K562 (cell line): Measurements from ENCODE around the gene C11orf52. TPM values are rescaled to one million over a fixed set of nuclear protein-coding genes. Genes with fewer than 3 reads are reported as not detected.

Experiments used
- ARID3A ChIP-seq: IDR thresholded peaks from 2 replicates; pipeline ENCODE4 v1.6.1; 2012; ENCODE audit warnings: low read depth, low read length, improper control_type of control experiment, borderline replicate concordance
- ARNT ChIP-seq, 2 experiments: fragments of 450-650 bp; IDR thresholded peaks; 2 replicates each; pipeline ENCODE4 v1.6.1; 2016; ENCODE audit warnings: mild to moderate bottlenecking in 1 of 2
- ATF2 ChIP-seq: sonication (generic); formaldehyde crosslinking; IDR thresholded peaks from 2 replicates; pipeline ENCODE4 v1.8.1; 2022; ENCODE audit warnings: missing genetic modification reagents
- BCL6 ChIP-seq: fragments of 250-450 bp; sonication (Bioruptor Pico); IDR thresholded peaks from 2 replicates; pipeline ENCODE4 v1.4.0; 2020
- CBX8 ChIP-seq: fragments of 200-600 bp; sonication (generic); IDR thresholded peaks from 2 replicates; pipeline ENCODE4 v1.6.1; 2012; ENCODE audit warnings: borderline replicate concordance, mixed run types, low read depth, mild to moderate bottlenecking, moderate library complexity, mixed read lengths, low read length, control low read depth, inconsistent platforms; ENCODE audit not compliant: poor library complexity, severe bottlenecking; ENCODE audit errors: extremely low read depth
- DLX4 ChIP-seq: fragments of 250-450 bp; sonication (Bioruptor Pico); IDR thresholded peaks from 2 replicates; pipeline ENCODE4 v1.6.1; 2021; ENCODE audit warnings: mild to moderate bottlenecking
- EZH2 ChIP-seq: IDR thresholded peaks from 2 replicates; pipeline ENCODE4 v1.6.1; 2012; ENCODE audit warnings: low read depth, mild to moderate bottlenecking, inconsistent platforms, low read length, borderline replicate concordance
- FOXK1 ChIP-seq: sonication (generic); formaldehyde crosslinking; IDR thresholded peaks from 2 replicates; pipeline ENCODE4 v1.8.0; 2022; ENCODE audit warnings: missing genetic modification reagents, mild to moderate bottlenecking, borderline replicate concordance
- GABPB2 ChIP-seq: fragments of 250-450 bp; sonication (Bioruptor Pico); conservative IDR thresholded peaks from 2 replicates; pipeline ENCODE4 v1.5.1; 2021; ENCODE audit warnings: mild to moderate bottlenecking
- GATAD2A ChIP-seq: fragments of 450-650 bp; IDR thresholded peaks from 2 replicates; pipeline ENCODE4 v1.6.1; 2017
- HNRNPH1 ChIP-seq: fragments of 200-400 bp; formaldehyde crosslinking; optimal IDR thresholded peaks from 2 replicates; pipeline ENCODE3; 2017; ENCODE audit warnings: low read depth, mild to moderate bottlenecking, low read length, moderate library complexity
- MBD2 ChIP-seq: sonication (generic); IDR thresholded peaks from 2 replicates; pipeline ENCODE4 v1.6.1; 2016; ENCODE audit warnings: low read depth, borderline replicate concordance
- MTF1 ChIP-seq: fragments of 250-450 bp; sonication (Bioruptor Pico); IDR thresholded peaks from 2 replicates; pipeline ENCODE4 v1.9.0; 2021; ENCODE audit warnings: moderate library complexity, mild to moderate bottlenecking, inconsistent platforms, borderline replicate concordance
- NCOR1 ChIP-seq: fragments of 450-650 bp; IDR thresholded peaks from 2 replicates; pipeline ENCODE4 v1.6.1; 2016; ENCODE audit warnings: mild to moderate bottlenecking, moderate library complexity
- POLR3A ChIP-seq: IDR thresholded peaks from 2 replicates; pipeline ENCODE4 v1.6.1; 2011; ENCODE audit warnings: borderline replicate concordance, mild to moderate bottlenecking, moderate library complexity; ENCODE audit not compliant: insufficient read length, insufficient read depth; ENCODE audit errors: extremely low read depth
- PYGO2 ChIP-seq: fragments of 450-650 bp; IDR thresholded peaks from 2 replicates; pipeline ENCODE4 v1.6.1; 2016; ENCODE audit warnings: mild to moderate bottlenecking, missing genetic modification characterization, moderate library complexity, missing compliant biosample characterization
- RHOXF2B ChIP-seq: fragments of 250-450 bp; sonication (Bioruptor Pico); conservative IDR thresholded peaks from 2 replicates; pipeline ENCODE4 v1.5.1; 2021
- RNF2 ChIP-seq: sonication (generic); IDR thresholded peaks from 2 replicates; pipeline ENCODE4 v1.6.1; 2016
- SREBF1 ChIP-seq: fragments of 150-350 bp; IDR thresholded peaks from 2 replicates; pipeline ENCODE4 v1.6.1; 2014; ENCODE audit warnings: antibody characterized with exemption, low read depth, low read length, borderline replicate concordance
- TBL1XR1 ChIP-seq, 2 experiments: IDR thresholded peaks; 2 replicates each; pipeline ENCODE4 v1.6.1; 2012; ENCODE audit warnings: improper control_type of control experiment in 2 of 2, low read length in 2 of 2, mild to moderate bottlenecking in 1 of 2
- TCF3 ChIP-seq: sonication (generic); formaldehyde crosslinking; IDR thresholded peaks from 2 replicates; pipeline ENCODE4 v1.4.0; 2020; ENCODE audit warnings: mild to moderate bottlenecking, missing genetic modification reagents
- TOE1 ChIP-seq, 2 experiments: fragments of 450-650 bp in 1 of 2; sonication (generic) in 1 of 2; formaldehyde crosslinking in 1 of 2; IDR thresholded peaks; 2 replicates each; pipeline versions ENCODE4 v1.7.1 to v1.8.0; 2016 to 2022; ENCODE audit warnings: borderline replicate concordance in 2 of 2, mild to moderate bottlenecking in 2 of 2, antibody characterized with exemption in 1 of 2, inconsistent platforms in 1 of 2, low read depth in 1 of 2, missing genetic modification reagents in 1 of 2, moderate library complexity in 1 of 2
- WHSC1 ChIP-seq: IDR thresholded peaks from one replicate; pipeline ENCODE4 v1.6.1; 2012; ENCODE audit warnings: low read length, control low read depth, inconsistent platforms
- ZNF282 ChIP-seq: sonication (generic); formaldehyde crosslinking; IDR thresholded peaks from 2 replicates; pipeline ENCODE4 v1.8.1; 2023; ENCODE audit warnings: missing genetic modification reagents
- polyA plus RNA-seq, 8 experiments: library from polyadenylated mRNA; depleted of rRNA in 4 of 8; stranded (reverse) in 5 of 8; unstranded in 3 of 8; fragments of >200 nt; fragmentation: Nextera tagmentation in 2 of 8; fragmentation: Illumina TruSeq in 1 of 8; extraction: Ambion mirVana in 2 of 8; extraction: Trizol in 1 of 8; gene quantifications; 2 replicates each; pipeline versions ENCODE4 v1.2.1 to v1.2.3, GENCODE V29; 2011 to 2014; ENCODE audit warnings: inconsistent platforms in 1 of 8, missing spikeins in 1 of 8
- total RNA-seq, 7 experiments: library from RNA; depleted of rRNA in 6 of 7; stranded (reverse); fragments of >200 nt in 6 of 7; fragmentation: Illumina TruSeq in 2 of 7; extraction: Trizol in 2 of 7; gene quantifications; 2 replicates each; pipeline versions ENCODE4 v1.2.1 to v1.2.3, GENCODE V29; 2011 to 2021; ENCODE audit warnings: low replicate concordance in 1 of 7

Gene C11orf52
- total and polyA plus RNA-seq, 9 of the 15 experiments (the other 6 are each of a cell fraction or from before 2014, with no cell fraction given): 0.29 to 2.9 (median 1.0) TPM

- TF ChIP-seq TOE1 (IDR thresholded peaks at IDR 0.05; ENCODE audit: borderline replicate concordance): no peak
- TF ChIP-seq TOE1 (CRISPR knock-in tag; IDR thresholded peaks at IDR 0.05; ENCODE audit: borderline replicate concordance, low read depth): no peak
- no peak for TF ChIP-seq HNRNPH1
- TF ChIP-seq FOXK1 (CRISPR knock-in tag): peak; percentile 42; the same call in 1 of the 2 replicates
- no peak for TF ChIP-seq POLR3A
- no peak for TF ChIP-seq CBX8
- no peak for TF ChIP-seq ARNT (IDR thresholded peaks at IDR 0.05)
- no peak for TF ChIP-seq SREBF1
- no peak for TF ChIP-seq WHSC1
- TF ChIP-seq BCL6 (CRISPR knock-in tag): no peak
- TF ChIP-seq DLX4 (CRISPR knock-in tag): no peak
- TF ChIP-seq RNF2: peak; percentile 38; the same call in 1 of the 2 replicates
- TF ChIP-seq TBL1XR1 (IDR thresholded peaks at IDR 0.05; ENCODE audit: low read length in 2 of 2): no peak
- TF ChIP-seq ATF2 (CRISPR knock-in tag): no peak
- no peak for TF ChIP-seq GATAD2A
- no peak for TF ChIP-seq GABPB2 (CRISPR knock-in tag)
- no peak for TF ChIP-seq PYGO2 (tag)
- TF ChIP-seq MBD2: 0 out of 2 replicates have a peak, but pooled peaks have one; percentile 30
- no peak for TF ChIP-seq NCOR1
- TF ChIP-seq EZH2: no peak
- TF ChIP-seq TCF3 (CRISPR knock-in tag): no peak
- no peak for TF ChIP-seq ZNF282 (CRISPR knock-in tag)
- no peak for TF ChIP-seq MTF1 (CRISPR knock-in tag)
- TF ChIP-seq RHOXF2B (CRISPR knock-in tag): 0 out of 2 replicates have a peak, but pooled peaks have one; percentile 19
- no peak for TF ChIP-seq ARID3A
These were observed 8.0 kb downstream of the C11orf52 start (continued) for GRCh38 chr11:111926505-111927391.
